SU-DHL-6 (cell line): ENCODE measurements around the gene SCARF1.

Experiments used
- CTCF ChIP-seq: fragments of 200-600 bp; sonication (generic); IDR thresholded peaks from one replicate; pipeline ENCODE4 v1.5.1; 2017; ENCODE audit warnings: antibody characterized with exemption, mild to moderate bottlenecking, low read length, moderate library complexity; ENCODE audit not compliant: insufficient read depth, poor library complexity, severe bottlenecking
- EZH2phosphoT487 ChIP-seq: fragments of 200-600 bp; sonication (generic), shearing (Covaris generic); conservative IDR thresholded peaks from 2 replicates; pipeline ENCODE4 v1.6.1; 2018; ENCODE audit warnings: mild to moderate bottlenecking, antibody characterized with exemption, low read length, moderate library complexity, mixed read lengths

- TF ChIP-seq CTCF (no peak), EZH2phosphoT487 (no peak)
Observed at GRCh38 chr17:1634841-1635650, 10.5 kb downstream of the SCARF1 start.
